ENCODE results near the gene EGFLAM. TPM values are rescaled to one million over a fixed set of nuclear protein-coding genes. Genes with fewer than 3 reads are reported as not detected.

EGFLAM gene
- total RNA-seq, 1 donor from 2014 or later = 0.12 TPM

DNA sequence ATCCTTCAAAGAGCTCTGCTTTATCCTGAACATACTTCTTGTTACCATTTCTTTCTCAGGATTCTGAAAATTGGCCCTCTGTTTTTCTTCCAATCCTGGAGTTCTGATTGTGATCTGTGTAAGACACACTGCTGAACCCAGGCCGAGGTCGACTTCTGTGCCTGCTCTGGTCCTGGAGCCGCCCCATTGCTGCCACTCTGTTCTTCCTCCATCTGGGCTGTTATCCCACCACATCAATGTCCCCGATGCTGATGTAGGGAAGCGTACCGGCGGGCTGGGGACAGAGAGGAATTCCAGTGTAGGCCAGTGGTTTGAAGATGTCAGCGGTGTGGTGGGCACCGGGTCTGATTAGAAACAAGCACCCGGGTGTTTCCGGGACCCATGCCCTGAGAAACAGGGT, 195.6 kb downstream of the EGFLAM start:
- H3K9me3 Mint-ChIP-seq (ENCODE audit: low read depth) = no peaks in the 10 kb centered on the region
- H3K36me3 Mint-ChIP-seq (ENCODE audit: low read depth) = no peaks in the 10 kb centered on the region
- no peak overlapping the region for H3K4me3 Mint-ChIP-seq (ENCODE audit: unreplicated experiment)
- DNase-seq (ENCODE audit: low spot score) = no peak
- no peak overlapping the region for H3K27ac Mint-ChIP-seq (ENCODE audit: unreplicated experiment)
- TF ChIP-seq, protein P1, sequence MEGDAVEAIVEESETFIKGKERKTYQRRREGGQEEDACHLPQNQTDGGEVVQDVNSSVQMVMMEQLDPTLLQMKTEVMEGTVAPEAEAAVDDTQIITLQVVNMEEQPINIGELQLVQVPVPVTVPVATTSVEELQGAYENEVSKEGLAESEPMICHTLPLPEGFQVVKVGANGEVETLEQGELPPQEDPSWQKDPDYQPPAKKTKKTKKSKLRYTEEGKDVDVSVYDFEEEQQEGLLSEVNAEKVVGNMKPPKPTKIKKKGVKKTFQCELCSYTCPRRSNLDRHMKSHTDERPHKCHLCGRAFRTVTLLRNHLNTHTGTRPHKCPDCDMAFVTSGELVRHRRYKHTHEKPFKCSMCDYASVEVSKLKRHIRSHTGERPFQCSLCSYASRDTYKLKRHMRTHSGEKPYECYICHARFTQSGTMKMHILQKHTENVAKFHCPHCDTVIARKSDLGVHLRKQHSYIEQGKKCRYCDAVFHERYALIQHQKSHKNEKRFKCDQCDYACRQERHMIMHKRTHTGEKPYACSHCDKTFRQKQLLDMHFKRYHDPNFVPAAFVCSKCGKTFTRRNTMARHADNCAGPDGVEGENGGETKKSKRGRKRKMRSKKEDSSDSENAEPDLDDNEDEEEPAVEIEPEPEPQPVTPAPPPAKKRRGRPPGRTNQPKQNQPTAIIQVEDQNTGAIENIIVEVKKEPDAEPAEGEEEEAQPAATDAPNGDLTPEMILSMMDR (IDR thresholded peaks at IDR 0.05) = no peak
- peaks cover 5% of the 10 kb centered on the region for H3K27me3 Mint-ChIP-seq (ENCODE audit: low read depth)
- peaks cover 3% of the 10 kb centered on the region for H3K4me1 Mint-ChIP-seq (ENCODE audit: low read depth)

DNA sequence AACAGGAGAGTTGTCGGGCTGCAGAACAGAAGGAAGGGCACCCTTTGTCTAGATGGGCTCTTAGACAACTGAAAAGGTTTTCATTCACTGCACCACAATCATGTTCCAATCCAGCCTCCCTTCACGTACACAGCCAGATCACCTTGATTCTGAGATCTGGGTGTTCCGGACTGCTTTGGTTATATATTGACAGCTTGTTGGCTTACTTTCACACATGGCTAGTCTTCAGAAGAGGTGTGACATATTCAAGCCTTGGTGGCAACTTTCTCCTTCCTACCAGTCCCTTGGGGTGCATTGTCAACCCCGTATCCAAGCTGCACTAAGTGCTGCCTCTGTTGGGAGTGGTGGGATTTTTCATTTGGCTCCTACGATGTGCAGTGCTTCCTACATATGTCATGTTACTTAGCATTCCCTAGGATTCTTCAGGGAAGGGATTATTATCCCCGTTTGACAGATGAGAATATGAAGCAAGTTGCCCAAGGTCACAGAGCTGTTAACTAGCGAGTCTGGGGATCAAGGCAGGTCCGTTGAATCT, 197.5 kb downstream of the EGFLAM start:
- no peak for DNase-seq (ENCODE audit: low spot score)
- Mint-ChIP-seq H3K27ac (ENCODE audit: unreplicated experiment) (no peak overlapping the region), H3K9me3 (ENCODE audit: low read depth) (no peaks in the 10 kb centered on the region), H3K27me3 (ENCODE audit: low read depth) (peaks cover 5% of the 10 kb centered on the region), H3K4me1 (ENCODE audit: low read depth) (no peaks in the 10 kb centered on the region), H3K36me3 (ENCODE audit: low read depth) (no peaks in the 10 kb centered on the region), H3K4me3 (ENCODE audit: unreplicated experiment) (no peak overlapping the region)
- TF ChIP-seq, protein P1 (IDR thresholded peaks at IDR 0.05) = no peak

DNA sequence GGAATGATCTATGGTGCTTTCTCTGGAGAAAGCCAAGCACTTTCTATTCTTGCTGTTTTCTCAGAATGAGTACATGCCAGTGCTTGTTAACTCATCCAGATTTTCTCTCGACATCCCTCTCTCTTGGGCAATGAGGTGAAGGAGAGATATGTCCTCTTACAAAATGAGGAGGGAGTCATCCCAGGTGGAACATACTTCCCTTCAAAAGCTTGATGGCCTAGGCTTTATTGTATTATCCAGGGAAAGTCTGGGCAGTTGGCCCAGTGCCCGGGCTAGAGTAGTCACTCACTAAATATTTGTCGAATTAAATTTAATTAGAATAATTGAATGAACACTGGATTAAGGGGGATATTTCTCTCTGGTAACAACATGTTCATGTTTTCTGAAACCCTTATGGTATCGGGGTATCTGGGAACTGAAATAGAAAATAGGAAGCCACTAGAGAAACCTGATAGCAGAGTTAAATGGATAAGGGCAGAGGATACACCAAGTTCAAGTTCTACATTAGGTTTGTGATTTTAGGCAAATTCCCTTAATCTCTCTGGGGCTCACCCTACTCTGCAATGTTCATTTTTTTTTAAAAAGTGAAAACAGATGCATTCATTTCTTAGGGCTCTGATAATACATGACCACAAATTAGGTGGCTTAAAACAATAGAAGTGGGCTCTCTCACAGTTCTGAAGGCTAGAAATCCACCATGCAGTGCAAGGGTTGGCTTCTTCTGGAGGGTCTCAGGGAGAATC, 198.5 kb downstream of the EGFLAM start:
- H3K27ac Mint-ChIP-seq (ENCODE audit: unreplicated experiment) = no peak overlapping the region
- H3K27me3 Mint-ChIP-seq (ENCODE audit: low read depth) = peaks cover 5% of the 10 kb centered on the region
- DNase-seq (ENCODE audit: low spot score) = no peak
- no peak overlapping the region for H3K4me3 Mint-ChIP-seq (ENCODE audit: unreplicated experiment)
- H3K4me1 Mint-ChIP-seq (ENCODE audit: low read depth) = no peaks in the 10 kb centered on the region
- H3K9me3 Mint-ChIP-seq (ENCODE audit: low read depth) = no peaks in the 10 kb centered on the region
- no peaks in the 10 kb centered on the region for H3K36me3 Mint-ChIP-seq (ENCODE audit: low read depth)
- TF ChIP-seq, protein P1 (IDR thresholded peaks at IDR 0.05) = no peak

DNA sequence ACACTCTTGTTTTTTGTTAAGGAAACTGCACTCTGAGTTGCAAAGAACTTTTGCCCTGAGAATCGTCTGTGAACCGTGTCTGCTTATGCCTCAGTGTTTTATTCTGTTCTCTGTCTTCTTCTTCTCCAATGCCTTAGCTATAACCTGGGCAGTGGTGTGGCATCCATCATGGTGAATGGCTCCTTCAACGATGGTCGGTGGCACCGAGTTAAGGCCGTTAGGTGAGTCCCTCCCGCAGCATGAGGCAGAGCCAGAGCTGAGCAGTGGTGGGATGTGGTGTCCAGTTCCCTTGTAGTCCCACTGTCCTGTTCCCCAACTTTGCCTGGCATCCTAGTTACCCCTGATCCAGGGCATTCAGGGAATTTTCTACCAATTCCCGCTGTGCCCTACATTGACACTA, 199.8 kb downstream of the EGFLAM start:
- TF ChIP-seq, protein P1 (IDR thresholded peaks at IDR 0.05) = no peak
- Mint-ChIP-seq H3K9me3 (ENCODE audit: low read depth) (no peaks in the 10 kb centered on the region), H3K4me3 (ENCODE audit: unreplicated experiment) (no peak overlapping the region), H3K27me3 (ENCODE audit: low read depth) (peaks cover 5% of the 10 kb centered on the region), H3K4me1 (ENCODE audit: low read depth) (no peaks in the 10 kb centered on the region), H3K36me3 (ENCODE audit: low read depth) (no peaks in the 10 kb centered on the region), H3K27ac (ENCODE audit: unreplicated experiment) (no peak overlapping the region)
- no peak for DNase-seq (ENCODE audit: low spot score)

DNA sequence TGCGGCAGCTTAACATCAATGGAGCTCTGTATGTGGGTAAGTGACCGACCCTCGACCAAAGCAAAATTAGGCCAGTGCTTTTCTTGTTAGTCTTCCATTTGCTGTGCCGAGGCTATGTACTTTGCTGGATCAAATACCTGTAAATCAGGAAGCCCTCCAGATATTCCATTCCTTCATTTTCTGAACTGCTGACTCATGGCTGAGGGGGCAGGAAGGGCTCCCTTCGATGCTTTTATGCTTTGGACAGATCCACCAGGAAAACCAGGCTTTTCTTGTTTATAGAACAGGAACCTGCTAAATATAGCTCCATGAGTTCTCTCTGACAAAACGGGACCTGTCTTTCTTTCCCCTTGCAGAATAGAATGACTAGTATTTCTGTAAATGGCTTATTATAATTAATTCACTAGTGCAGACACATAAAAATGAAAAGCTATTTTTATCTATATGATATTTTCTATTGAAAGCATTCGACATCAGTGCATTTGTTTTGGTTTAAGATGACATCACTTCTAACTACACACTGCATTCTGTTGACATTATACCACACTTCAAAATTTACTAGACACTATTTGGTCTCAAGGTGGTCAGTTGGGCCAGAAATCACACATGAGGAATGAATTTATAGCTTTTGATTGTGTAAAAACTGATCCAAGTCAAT, 204.7 kb downstream of the EGFLAM start:
- Mint-ChIP-seq H3K27ac (ENCODE audit: unreplicated experiment) (no peak overlapping the region), H3K4me1 (ENCODE audit: low read depth) (peaks cover 16% of the 10 kb centered on the region), H3K9me3 (ENCODE audit: low read depth) (no peaks in the 10 kb centered on the region), H3K27me3 (ENCODE audit: low read depth) (no peaks in the 10 kb centered on the region), H3K36me3 (ENCODE audit: low read depth) (no peaks in the 10 kb centered on the region), H3K4me3 (ENCODE audit: unreplicated experiment) (no peak overlapping the region)
- TF ChIP-seq, protein P1 (IDR thresholded peaks at IDR 0.05) = no peak
- no peak for DNase-seq (ENCODE audit: low spot score)
